GM23338 (cell line): ENCODE data around the gene CDK3. TPM values are rescaled to one million over a fixed set of nuclear protein-coding genes. Genes with fewer than 3 reads are reported as not detected.
A peak's percentile ranks its signal among the peaks of the same experiment; 100 is the strongest.

Experiments
- ATAC-seq: fragments of 200-7000 bp; cut with Tn5 transposase; 3 replicates; pipeline ENCODE4 v1.9.1; 2020
- DNase-seq: peaks from one replicate; pipeline ENCODE4 v3.0.0-alpha.2; 2015; ENCODE audit warnings: low spot score
- H2AFZ ChIP-seq: fragments of 200-600 bp; sonication (generic); 2 replicates; pipeline ENCODE4 v1.8.0; 2016; ENCODE audit warnings: antibody characterized with exemption, mild to moderate bottlenecking, moderate library complexity
- H3F3A ChIP-seq: fragments of 200-600 bp; sonication (generic); replicated peaks from 2 replicates; pipeline ENCODE4 v1.8.0; 2017; ENCODE audit warnings: antibody characterized with exemption, mixed run types, low read depth
- H3K27ac ChIP-seq: fragments of 200-600 bp; sonication (generic); 2 replicates; pipeline ENCODE4 v1.6.1; 2016; ENCODE audit warnings: low read depth
- H3K27me3 ChIP-seq: fragments of 200-600 bp; sonication (generic); 2 replicates; pipeline ENCODE4 v1.8.0; 2016; ENCODE audit warnings: mild to moderate bottlenecking, mixed run types, moderate library complexity; ENCODE audit not compliant: insufficient read depth
- H3K36me3 ChIP-seq: fragments of 200-600 bp; sonication (generic); 2 replicates; pipeline ENCODE4 v1.8.0; 2016; ENCODE audit warnings: mild to moderate bottlenecking; ENCODE audit not compliant: insufficient read depth
- H3K4me1 ChIP-seq: fragments of 200-600 bp; sonication (generic); 2 replicates; pipeline ENCODE4 v1.8.0; 2016; ENCODE audit warnings: mild to moderate bottlenecking, moderate library complexity; ENCODE audit not compliant: insufficient read depth
- H3K4me2 ChIP-seq: fragments of 200-600 bp; sonication (generic); 2 replicates; pipeline ENCODE4 v1.7.1; 2017; ENCODE audit warnings: mixed run types
- H3K4me3 ChIP-seq: fragments of 200-600 bp; sonication (generic); 2 replicates; pipeline ENCODE4 v1.6.1; 2016; ENCODE audit warnings: mixed run types
- H3K79me2 ChIP-seq: fragments of 200-600 bp; sonication (generic); replicated peaks from 2 replicates; pipeline ENCODE4 v1.8.0; 2017; ENCODE audit warnings: mild to moderate bottlenecking; ENCODE audit not compliant: insufficient read depth
- H3K9me2 ChIP-seq: fragments of 200-600 bp; sonication (generic); 2 replicates; pipeline ENCODE4 v1.8.0; 2017; ENCODE audit not compliant: insufficient read depth
- H4K20me1 ChIP-seq: fragments of 200-600 bp; sonication (generic); replicated peaks from 2 replicates; pipeline ENCODE4 v1.8.0; 2017; ENCODE audit warnings: mild to moderate bottlenecking; ENCODE audit not compliant: insufficient read depth
- H3K27ac Mint-ChIP-seq: 2 replicates; pipeline ENCODE4 v1.8.0; 2020; ENCODE audit warnings: inconsistent platforms, mild to moderate bottlenecking, moderate library complexity, mixed read lengths
- H3K27me3 Mint-ChIP-seq: 3 replicates; pipeline ENCODE4 v1.8.0; 2022; ENCODE audit warnings: low read depth, mild to moderate bottlenecking, moderate library complexity, mixed read lengths, inconsistent platforms; ENCODE audit not compliant: insufficient read depth, poor library complexity
- H3K36me3 Mint-ChIP-seq: 3 replicates; pipeline ENCODE4 v1.8.0; 2021; ENCODE audit warnings: low read depth, mild to moderate bottlenecking, inconsistent platforms, moderate library complexity, mixed read lengths
- H3K4me1 Mint-ChIP-seq: 3 replicates; pipeline ENCODE4 v1.8.0; 2020; ENCODE audit warnings: mild to moderate bottlenecking, inconsistent platforms, mixed read lengths
- H3K4me3 Mint-ChIP-seq: 3 replicates; pipeline ENCODE4 v1.8.0; 2021; ENCODE audit warnings: moderate library complexity, mild to moderate bottlenecking, inconsistent platforms, mixed read lengths
- H3K9me3 Mint-ChIP-seq: 3 replicates; pipeline ENCODE4 v1.8.0; 2020; ENCODE audit warnings: moderate library complexity, mild to moderate bottlenecking, inconsistent platforms, mixed read lengths
- CREB1 ChIP-seq: fragments of 250-450 bp; sonication (Bioruptor Pico); IDR thresholded peaks from 2 replicates; pipeline ENCODE4 v1.5.0; 2020; ENCODE audit warnings: low read depth, mild to moderate bottlenecking, moderate library complexity
- CTCF ChIP-seq, 2 experiments: fragments of 200-600 bp in 1 of 2; sonication (generic) in 1 of 2; conservative IDR thresholded peaks; 2 replicates each; pipeline versions ENCODE4 v1.5.1 to v1.6.1; 2016 to 2017; ENCODE audit warnings: antibody characterized with exemption in 2 of 2, low read depth in 2 of 2, mild to moderate bottlenecking in 2 of 2, moderate library complexity in 1 of 2
- ETS1 ChIP-seq: IDR thresholded peaks from 2 replicates; pipeline ENCODE4 v1.6.1; 2016; ENCODE audit warnings: antibody characterized with exemption
- EZH2 ChIP-seq: fragments of 200-600 bp; sonication (generic); IDR thresholded peaks from one replicate; pipeline ENCODE4 v1.8.0; 2017; ENCODE audit warnings: antibody characterized with exemption, mild to moderate bottlenecking, low read depth; ENCODE audit not compliant: unreplicated experiment
- EZH2phosphoT487 ChIP-seq: fragments of 200-600 bp; sonication (generic); IDR thresholded peaks from one replicate; pipeline ENCODE4 v1.8.1; 2018; ENCODE audit warnings: antibody characterized with exemption; ENCODE audit not compliant: unreplicated experiment
- JUNB ChIP-seq: IDR thresholded peaks from one replicate; pipeline ENCODE4 v1.6.1; 2016; ENCODE audit warnings: antibody characterized with exemption; ENCODE audit not compliant: unreplicated experiment
- NANOG ChIP-seq: IDR thresholded peaks from 2 replicates; pipeline ENCODE4 v1.6.1; 2016; ENCODE audit warnings: antibody characterized with exemption, borderline replicate concordance
- POLR2AphosphoS5 ChIP-seq: IDR thresholded peaks from 2 replicates; pipeline ENCODE4 v1.6.1; 2016; ENCODE audit warnings: antibody characterized with exemption, low read depth
- REST ChIP-seq: IDR thresholded peaks from one replicate; pipeline ENCODE4 v1.6.1; 2018; ENCODE audit warnings: antibody characterized with exemption; ENCODE audit not compliant: unreplicated experiment
- STAT1 ChIP-seq: IDR thresholded peaks from one replicate; pipeline ENCODE4 v1.6.1; 2016; ENCODE audit warnings: antibody characterized with exemption; ENCODE audit not compliant: unreplicated experiment
- ZNF114 ChIP-seq: fragments of 250-450 bp; sonication (Bioruptor Pico); IDR thresholded peaks from 2 replicates; pipeline ENCODE4 v1.5.0; 2020; ENCODE audit warnings: mild to moderate bottlenecking, moderate library complexity
- ZNF331 ChIP-seq: fragments of 250-450 bp; sonication (Bioruptor Pico); IDR thresholded peaks from 2 replicates; pipeline ENCODE4 v1.5.0; 2020; ENCODE audit warnings: low read depth, mild to moderate bottlenecking, moderate library complexity
- polyA plus RNA-seq: library from polyadenylated mRNA; unstranded; fragments of >200 nt; fragmentation: Nextera tagmentation; extraction: Ambion mirVana; gene quantifications from 2 replicates; pipeline ENCODE4 v1.2.1, GENCODE V29; 2016
- total RNA-seq: library from RNA; depleted of rRNA; stranded (reverse); fragments of >200 nt; shearing (Covaris generic); gene quantifications from 2 replicates; pipeline ENCODE4 v1.2.3, GENCODE V29; 2014
- TF ChIP-seq, protein P1 (sequence below): fragments of 250-450 bp; sonication (Bioruptor Pico); IDR thresholded peaks from 2 replicates; pipeline ENCODE4 v1.5.0; 2020; ENCODE audit warnings: mild to moderate bottlenecking, moderate library complexity

Gene CDK3
- total and polyA plus RNA-seq, 2 experiments from 2014 or later: 7.9 to 10.2 TPM

DNA sequence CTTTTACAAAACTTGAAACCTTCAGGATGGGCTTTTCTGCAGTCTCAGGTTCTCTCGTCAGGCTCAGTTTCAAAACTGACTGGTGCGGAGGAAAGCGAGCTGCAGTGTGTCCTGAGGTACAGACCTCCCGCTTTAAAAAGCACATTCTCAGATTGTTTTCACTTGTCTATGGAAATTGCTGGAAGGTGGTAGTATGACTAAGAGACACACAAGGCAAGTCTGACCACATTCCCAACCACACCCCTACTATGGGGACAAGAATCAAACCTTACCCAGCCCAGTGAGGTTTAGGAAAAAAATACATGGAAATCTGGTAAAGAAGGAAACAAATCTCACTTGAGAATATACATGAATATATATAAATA lies 53.4 kb downstream of the CDK3 start:
- H3K36me3 ChIP-seq: peaks cover 49% of the 10 kb centered on the region
- no peaks in the 10 kb centered on the region for H3K9me2 ChIP-seq
- H3K79me2 ChIP-seq: peaks cover 14% of the 10 kb centered on the region; the same call in 1 of the 2 replicates
- no peak overlapping the region for H2AFZ ChIP-seq
- 0 out of 2 replicates have a peak overlapping the region, but pooled peaks have one; percentile 63 for H3K27ac ChIP-seq
- Mint-ChIP-seq H3K4me1 (peaks cover 3% of the 10 kb centered on the region; the same call in 2 of the 3 replicates), H3K27ac (no peak overlapping the region), H3K9me3 (no peaks in the 10 kb centered on the region), H3K27me3 (peaks cover 1% of the 10 kb centered on the region), H3K36me3 (peaks cover 64% of the 10 kb centered on the region), H3K4me3 (no peak overlapping the region)
- peaks cover 18% of the 10 kb centered on the region for H4K20me1 ChIP-seq
- no peak overlapping the region for H3K4me3 ChIP-seq
- DNase-seq (no peak), ATAC-seq (no peak)
- peaks cover 15% of the 10 kb centered on the region; the same call in 1 of the 2 replicates for H3F3A ChIP-seq
- TF ChIP-seq REST: no peak
- TF ChIP-seq ZNF331 (CRISPR knock-in tag): no peak
- no peak for TF ChIP-seq CREB1 (CRISPR knock-in tag)
- no peak for TF ChIP-seq EZH2phosphoT487
- no peak for TF ChIP-seq JUNB
- TF ChIP-seq ZNF114 (CRISPR knock-in tag): no peak
- TF ChIP-seq, protein P1, sequence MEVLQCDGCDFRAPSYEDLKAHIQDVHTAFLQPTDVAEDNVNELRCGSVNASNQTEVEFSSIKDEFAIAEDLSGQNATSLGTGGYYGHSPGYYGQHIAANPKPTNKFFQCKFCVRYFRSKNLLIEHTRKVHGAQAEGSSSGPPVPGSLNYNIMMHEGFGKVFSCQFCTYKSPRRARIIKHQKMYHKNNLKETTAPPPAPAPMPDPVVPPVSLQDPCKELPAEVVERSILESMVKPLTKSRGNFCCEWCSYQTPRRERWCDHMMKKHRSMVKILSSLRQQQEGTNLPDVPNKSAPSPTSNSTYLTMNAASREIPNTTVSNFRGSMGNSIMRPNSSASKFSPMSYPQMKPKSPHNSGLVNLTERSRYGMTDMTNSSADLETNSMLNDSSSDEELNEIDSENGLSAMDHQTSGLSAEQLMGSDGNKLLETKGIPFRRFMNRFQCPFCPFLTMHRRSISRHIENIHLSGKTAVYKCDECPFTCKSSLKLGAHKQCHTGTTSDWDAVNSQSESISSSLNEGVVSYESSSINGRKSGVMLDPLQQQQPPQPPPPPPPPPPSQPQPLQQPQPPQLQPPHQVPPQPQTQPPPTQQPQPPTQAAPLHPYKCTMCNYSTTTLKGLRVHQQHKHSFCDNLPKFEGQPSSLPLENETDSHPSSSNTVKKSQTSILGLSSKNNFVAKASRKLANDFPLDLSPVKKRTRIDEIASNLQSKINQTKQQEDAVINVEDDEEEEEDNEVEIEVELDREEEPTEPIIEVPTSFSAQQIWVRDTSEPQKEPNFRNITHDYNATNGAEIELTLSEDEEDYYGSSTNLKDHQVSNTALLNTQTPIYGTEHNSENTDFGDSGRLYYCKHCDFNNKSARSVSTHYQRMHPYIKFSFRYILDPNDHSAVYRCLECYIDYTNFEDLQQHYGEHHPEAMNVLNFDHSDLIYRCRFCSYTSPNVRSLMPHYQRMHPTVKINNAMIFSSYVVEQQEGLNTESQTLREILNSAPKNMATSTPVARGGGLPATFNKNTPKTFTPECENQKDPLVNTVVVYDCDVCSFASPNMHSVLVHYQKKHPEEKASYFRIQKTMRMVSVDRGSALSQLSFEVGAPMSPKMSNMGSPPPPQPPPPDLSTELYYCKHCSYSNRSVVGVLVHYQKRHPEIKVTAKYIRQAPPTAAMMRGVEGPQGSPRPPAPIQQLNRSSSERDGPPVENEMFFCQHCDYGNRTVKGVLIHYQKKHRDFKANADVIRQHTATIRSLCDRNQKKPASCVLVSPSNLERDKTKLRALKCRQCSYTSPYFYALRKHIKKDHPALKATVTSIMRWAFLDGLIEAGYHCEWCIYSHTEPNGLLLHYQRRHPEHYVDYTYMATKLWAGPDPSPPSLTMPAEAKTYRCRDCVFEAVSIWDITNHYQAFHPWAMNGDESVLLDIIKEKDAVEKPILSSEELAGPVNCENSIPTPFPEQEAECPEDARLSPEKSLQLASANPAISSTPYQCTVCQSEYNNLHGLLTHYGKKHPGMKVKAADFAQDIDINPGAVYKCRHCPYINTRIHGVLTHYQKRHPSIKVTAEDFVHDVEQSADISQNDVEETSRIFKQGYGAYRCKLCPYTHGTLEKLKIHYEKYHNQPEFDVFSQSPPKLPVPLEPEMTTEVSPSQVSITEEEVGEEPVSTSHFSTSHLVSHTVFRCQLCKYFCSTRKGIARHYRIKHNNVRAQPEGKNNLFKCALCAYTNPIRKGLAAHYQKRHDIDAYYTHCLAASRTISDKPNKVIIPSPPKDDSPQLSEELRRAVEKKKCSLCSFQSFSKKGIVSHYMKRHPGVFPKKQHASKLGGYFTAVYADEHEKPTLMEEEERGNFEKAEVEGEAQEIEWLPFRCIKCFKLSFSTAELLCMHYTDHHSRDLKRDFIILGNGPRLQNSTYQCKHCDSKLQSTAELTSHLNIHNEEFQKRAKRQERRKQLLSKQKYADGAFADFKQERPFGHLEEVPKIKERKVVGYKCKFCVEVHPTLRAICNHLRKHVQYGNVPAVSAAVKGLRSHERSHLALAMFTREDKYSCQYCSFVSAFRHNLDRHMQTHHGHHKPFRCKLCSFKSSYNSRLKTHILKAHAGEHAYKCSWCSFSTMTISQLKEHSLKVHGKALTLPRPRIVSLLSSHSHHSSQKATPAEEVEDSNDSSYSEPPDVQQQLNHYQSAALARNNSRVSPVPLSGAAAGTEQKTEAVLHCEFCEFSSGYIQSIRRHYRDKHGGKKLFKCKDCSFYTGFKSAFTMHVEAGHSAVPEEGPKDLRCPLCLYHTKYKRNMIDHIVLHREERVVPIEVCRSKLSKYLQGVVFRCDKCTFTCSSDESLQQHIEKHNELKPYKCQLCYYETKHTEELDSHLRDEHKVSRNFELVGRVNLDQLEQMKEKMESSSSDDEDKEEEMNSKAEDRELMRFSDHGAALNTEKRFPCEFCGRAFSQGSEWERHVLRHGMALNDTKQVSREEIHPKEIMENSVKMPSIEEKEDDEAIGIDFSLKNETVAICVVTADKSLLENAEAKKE (CRISPR knock-in tag): no peak
- TF ChIP-seq EZH2: no peak
- TF ChIP-seq CTCF (conservative IDR thresholded peaks at IDR 0.05; ENCODE audit: low read depth in 2 of 2): no peak
- TF ChIP-seq NANOG: no peak
- no peak for TF ChIP-seq STAT1
- TF ChIP-seq ETS1: no peak
- TF ChIP-seq POLR2AphosphoS5: no peak
- peaks cover 8% of the 10 kb centered on the region; the same call in 1 of the 2 replicates for H3K4me1 ChIP-seq
- no peaks in the 10 kb centered on the region for H3K27me3 ChIP-seq
- H3K4me2 ChIP-seq: no peak overlapping the region
